IMR-90 (cell line): ENCODE results near the gene OR6B1. TPM values are rescaled to one million over a fixed set of nuclear protein-coding genes. Genes with fewer than 3 reads are reported as not detected.

Experiments used
- ATAC-seq: fragments of 200-7000 bp; cut with Tn5 transposase; 2 replicates; pipeline ENCODE4 v1.9.1; 2020; ENCODE audit warnings: low read depth, mild to moderate bottlenecking, moderate library complexity
- BruUV-seq: library from RNA; stranded (reverse); fragments of 400-500 nt; replicated peaks from 2 replicates; lab custom pipeline; 2021; lab: Mats Ljungman, UMichigan
- CTCF ChIA-PET: fragments of 300-600 bp; formaldehyde crosslinking; extraction: SDS; loops from one replicate; lab custom pipeline; 2021; ENCODE audit warnings: antibody characterized with exemption; lab: Yijun Ruan, JAX
- POLR2A ChIA-PET: fragments of 300-600 bp; sonication (Branson Sonifier 250); formaldehyde crosslinking; loops from one replicate; lab custom pipeline; 2022; ENCODE audit warnings: antibody characterized with exemption; ENCODE audit not compliant: unreplicated experiment; lab: Charles Lee
- DNase-seq: peaks from one replicate; pipeline ENCODE4 v3.0.0; 2013
- H2AFZ ChIP-seq: replicated peaks from 2 replicates; pipeline ENCODE3; 2013; ENCODE audit warnings: low read length, mild to moderate bottlenecking; ENCODE audit not compliant: poor library complexity
- H2AK5ac ChIP-seq: 2 replicates; pipeline ENCODE4 v1.6.1; 2013; ENCODE audit warnings: low read depth, low read length, inconsistent platforms
- H2AK9ac ChIP-seq: replicated peaks from 2 replicates; pipeline ENCODE3; 2013; ENCODE audit warnings: mild to moderate bottlenecking, low read depth, low read length, moderate library complexity; ENCODE audit not compliant: poor library complexity
- H2BK120ac ChIP-seq: 2 replicates; pipeline ENCODE4 v1.6.1; 2013; ENCODE audit warnings: low read depth, low read length, inconsistent platforms
- H2BK15ac ChIP-seq: 3 replicates; pipeline ENCODE4 v1.6.1; 2013; ENCODE audit warnings: low read depth, low read length, inconsistent platforms
- H2BK20ac ChIP-seq: 2 replicates; pipeline ENCODE4 v1.6.1; 2013; ENCODE audit warnings: low read depth, mild to moderate bottlenecking, inconsistent platforms, low read length, moderate library complexity
- H2BK5ac ChIP-seq: 2 replicates; pipeline ENCODE4 v1.6.1; 2013; ENCODE audit warnings: mild to moderate bottlenecking, low read depth, low read length, inconsistent platforms; ENCODE audit not compliant: poor library complexity, severe bottlenecking
- H3K14ac ChIP-seq: replicated peaks from 2 replicates; pipeline ENCODE4 v1.6.1; 2013; ENCODE audit warnings: low read depth, low read length, inconsistent platforms
- H3K18ac ChIP-seq: 2 replicates; pipeline ENCODE4 v1.6.1; 2013; ENCODE audit warnings: low read depth, low read length, control low read depth
- H3K23ac ChIP-seq: 2 replicates; pipeline ENCODE4 v1.6.1; 2013; ENCODE audit warnings: low read depth, low read length, inconsistent platforms
- H3K27ac ChIP-seq: 2 replicates; pipeline ENCODE4 v1.5.1; 2013; ENCODE audit warnings: mild to moderate bottlenecking, control low read depth, low read length; ENCODE audit not compliant: insufficient read depth
- H3K27me3 ChIP-seq: 2 replicates; pipeline ENCODE4 v1.6.1; 2013; ENCODE audit warnings: low read length; ENCODE audit not compliant: control insufficient read depth, insufficient read depth
- H3K36me3 ChIP-seq: 2 replicates; pipeline ENCODE4 v1.6.1; 2013; ENCODE audit warnings: low read length, mixed read lengths; ENCODE audit not compliant: control insufficient read depth, insufficient read depth
- H3K4ac ChIP-seq: 2 replicates; pipeline ENCODE4 v1.6.1; 2013; ENCODE audit warnings: low read depth, low read length, inconsistent platforms
- H3K4me1 ChIP-seq: 2 replicates; pipeline ENCODE4 v1.6.1; 2013; ENCODE audit warnings: low read length, mixed read lengths; ENCODE audit not compliant: control insufficient read depth, insufficient read depth
- H3K4me2 ChIP-seq: 2 replicates; pipeline ENCODE4 v1.6.1; 2013; ENCODE audit warnings: low read depth, mild to moderate bottlenecking, control low read depth, low read length, moderate library complexity
- H3K4me3 ChIP-seq: 2 replicates; pipeline ENCODE4 v1.5.1; 2013; ENCODE audit warnings: low read depth, mild to moderate bottlenecking, control low read depth, low read length, moderate library complexity; ENCODE audit not compliant: insufficient read depth
- H3K56ac ChIP-seq: 2 replicates; pipeline ENCODE4 v1.6.1; 2013; ENCODE audit warnings: low read length, inconsistent platforms; ENCODE audit not compliant: insufficient read depth; ENCODE audit errors: extremely low read depth
- H3K79me1 ChIP-seq, 2 experiments: 2 replicates each; pipeline ENCODE4 v1.6.1; 2013; ENCODE audit warnings: low read length in 2 of 2, inconsistent platforms in 1 of 2, low read depth in 1 of 2
- H3K9ac ChIP-seq: 2 replicates; pipeline ENCODE4 v1.6.1; 2013; ENCODE audit warnings: low read depth, low read length, control low read depth
- H3K9me1 ChIP-seq: 2 replicates; pipeline ENCODE4 v1.6.1; 2013; ENCODE audit warnings: low read length, inconsistent platforms; ENCODE audit not compliant: insufficient read depth
- H3K9me3 ChIP-seq: 2 replicates; pipeline ENCODE4 v1.6.1; 2013; ENCODE audit warnings: low read length; ENCODE audit not compliant: control insufficient read depth, insufficient read depth
- H4K20me1 ChIP-seq: 2 replicates; pipeline ENCODE4 v1.6.1; 2013; ENCODE audit warnings: low read length, inconsistent platforms; ENCODE audit not compliant: insufficient read depth
- H4K5ac ChIP-seq: 2 replicates; pipeline ENCODE4 v1.6.1; 2013; ENCODE audit warnings: mild to moderate bottlenecking, low read depth, low read length, control low read depth
- H4K8ac ChIP-seq, 2 experiments: 2 replicates each; pipeline ENCODE4 v1.6.1; 2013; ENCODE audit warnings: low read depth in 2 of 2, low read length in 2 of 2, control low read depth in 1 of 2, inconsistent platforms in 1 of 2
- H4K91ac ChIP-seq: 2 replicates; pipeline ENCODE4 v1.6.1; 2013; ENCODE audit warnings: low read depth, low read length, inconsistent platforms; ENCODE audit not compliant: insufficient read depth
- BHLHE40 ChIP-seq: fragments of 150-350 bp; IDR thresholded peaks from 2 replicates; pipeline ENCODE4 v1.6.1; 2016; ENCODE audit warnings: mild to moderate bottlenecking, low read depth, low read length
- CEBPB ChIP-seq: IDR thresholded peaks from 2 replicates; pipeline ENCODE4 v1.6.1; 2012; ENCODE audit warnings: low read depth, low read length, improper control_type of control experiment
- CHD1 ChIP-seq: IDR thresholded peaks from 2 replicates; pipeline ENCODE4 v1.6.1; 2012; ENCODE audit warnings: low read depth, low read length, improper control_type of control experiment
- FOS ChIP-seq: fragments of 150-350 bp; IDR thresholded peaks from 2 replicates; pipeline ENCODE4 v1.6.1; 2016; ENCODE audit warnings: low read depth, low read length
- MAFK ChIP-seq: IDR thresholded peaks from 2 replicates; pipeline ENCODE4 v1.6.1; 2012; ENCODE audit warnings: low read depth, low read length, improper control_type of control experiment
- MAZ ChIP-seq: IDR thresholded peaks from 2 replicates; pipeline ENCODE4 v1.6.1; 2012; ENCODE audit warnings: low read depth, mild to moderate bottlenecking, low read length, improper control_type of control experiment, moderate library complexity, borderline replicate concordance
- MXI1 ChIP-seq: IDR thresholded peaks from 2 replicates; pipeline ENCODE4 v1.6.1; 2012; ENCODE audit warnings: low read depth, mild to moderate bottlenecking, low read length, moderate library complexity, borderline replicate concordance
- NFE2L2 ChIP-seq: fragments of 150-350 bp; IDR thresholded peaks from 2 replicates; pipeline ENCODE4 v1.6.1; 2016; ENCODE audit warnings: low read depth, mild to moderate bottlenecking, low read length
- POLR2A ChIP-seq: IDR thresholded peaks from 2 replicates; pipeline ENCODE4 v1.6.1; 2012; ENCODE audit warnings: mild to moderate bottlenecking, low read depth, low read length
- RAD21 ChIP-seq: IDR thresholded peaks from 2 replicates; pipeline ENCODE4 v1.6.1; 2012; ENCODE audit warnings: low read length, improper control_type of control experiment
- RCOR1 ChIP-seq: IDR thresholded peaks from 2 replicates; pipeline ENCODE4 v1.6.1; 2012; ENCODE audit warnings: mild to moderate bottlenecking, low read length, improper control_type of control experiment; ENCODE audit not compliant: insufficient replicate concordance
- RFX5 ChIP-seq: IDR thresholded peaks from 2 replicates; pipeline ENCODE4 v1.8.0; 2012; ENCODE audit warnings: low read depth, mild to moderate bottlenecking, low read length, moderate library complexity
- SMC3 ChIP-seq: fragments of 150-350 bp; IDR thresholded peaks from 2 replicates; pipeline ENCODE4 v1.6.1; 2016; ENCODE audit warnings: low read depth, mild to moderate bottlenecking, antibody characterized with exemption, low read length, moderate library complexity
- WGBS, 2 experiments: methylation state at CpG; one replicate each; pipeline versions ENCODE4 v1.1.5 to v1.1.7; 2013; ENCODE audit warnings: missing lambda C conversion rate in 2 of 2; ENCODE audit not compliant: insufficient read length in 1 of 2; ENCODE audit errors: extremely low coverage in 2 of 2; 5-methylcytosine and 5-hydroxymethylcytosine counted together
- dilution Hi-C: fragments of 300-500 bp; cut with HindIII; formaldehyde crosslinking; loops from one replicate; pipeline ENCODE4 v1.14.3; 2018; ENCODE audit warnings: low sequenced_read_pairs; ENCODE audit not compliant: unreplicated experiment
- in situ Hi-C: fragments of 300-500 bp; cut with MboI; formaldehyde crosslinking; loops from 3 replicates; pipeline ENCODE4 v1.14.3; 2019; ENCODE audit warnings: low sequenced_read_pairs, inconsistent platforms, mixed read lengths
- intact Hi-C: fragments of 100-400 bp; cut with micrococcal nuclease; formaldehyde crosslinking; loops from 2 replicates; pipeline ENCODE4 v1.10.0; 2022
- polyA plus RNA-seq, 3 experiments: library from polyadenylated mRNA; depleted of rRNA; stranded (reverse); fragments of >200 nt; gene quantifications; 2 replicates each; pipeline ENCODE4 v1.2.3, GENCODE V29; 2012; ENCODE audit warnings: low replicate concordance in 1 of 3
- total RNA-seq: library from RNA; depleted of rRNA; stranded (reverse); fragments of >200 nt; gene quantifications from 2 replicates; pipeline ENCODE4 v1.2.3, GENCODE V29; 2012
- TF ChIP-seq, protein P1 (sequence below): conservative IDR thresholded peaks from 2 replicates; pipeline ENCODE4 v1.5.1; 2012; ENCODE audit warnings: mild to moderate bottlenecking, low read depth, low read length, improper control_type of control experiment
- TF ChIP-seq, protein P2 (sequence below): fragments of 150-350 bp; IDR thresholded peaks from 2 replicates; pipeline ENCODE4 v1.6.1; 2016; ENCODE audit warnings: low read depth, mild to moderate bottlenecking, low read length, moderate library complexity, borderline replicate concordance
- TF ChIP-seq, protein P3 (sequence below): fragments of 150-350 bp; IDR thresholded peaks from 2 replicates; pipeline ENCODE4 v1.6.1; 2017; ENCODE audit warnings: mild to moderate bottlenecking, antibody characterized with exemption, low read length, low read depth

The OR6B1 gene
- total and polyA plus RNA-seq, 2 of the 4 experiments (the other 2 are of a cell fraction), result not detected

DNA sequence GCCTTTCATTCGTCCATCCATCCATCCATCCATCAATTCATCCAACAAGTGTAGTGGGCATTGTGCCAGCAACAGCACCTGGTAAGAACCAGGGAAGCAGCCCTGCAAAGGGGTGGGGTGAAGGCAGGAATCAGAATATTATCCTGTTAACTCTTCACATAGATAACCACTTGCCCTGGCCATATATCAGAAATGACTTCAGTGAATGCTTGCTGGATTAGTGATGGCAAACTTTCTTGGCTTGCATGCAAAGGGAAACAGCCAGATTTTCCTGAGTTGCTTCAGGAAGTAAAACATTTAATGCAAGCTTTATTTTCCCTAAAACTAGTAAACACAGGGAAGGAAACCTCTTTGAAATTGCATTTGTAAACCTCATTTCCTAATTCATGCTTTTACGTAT, 49.4 kb downstream of the OR6B1 start:
- H2BK20ac ChIP-seq, result no peak overlapping the region
- DNase-seq (no peak), ATAC-seq (no peak)
- H3K9me1 ChIP-seq, result no peaks in the 10 kb centered on the region
- no peaks in the 10 kb centered on the region for H3K9me3 ChIP-seq
- no peak overlapping the region for H2AK9ac ChIP-seq
- no peak overlapping the region for H4K5ac ChIP-seq
- no peak overlapping the region for H3K23ac ChIP-seq
- no peak overlapping the region for H3K4ac ChIP-seq
- no peak overlapping the region for H2BK5ac ChIP-seq
- POLR2A ChIA-PET, result no interaction called here
- no peak overlapping the region for H3K56ac ChIP-seq
- no peak overlapping the region for H3K14ac ChIP-seq
- intact Hi-C loops (no loop called here), dilution Hi-C loops (no loop called here), in situ Hi-C loops (no loop called here)
- no peaks in the 10 kb centered on the region for H3K4me1 ChIP-seq
- H3K79me1 ChIP-seq, result no peaks in the 10 kb centered on the region
- no peak overlapping the region for H2BK15ac ChIP-seq
- no peak overlapping the region for H3K18ac ChIP-seq
- no peak overlapping the region for H3K27ac ChIP-seq
- H2BK120ac ChIP-seq, result no peak overlapping the region
- H3K9ac ChIP-seq, result no peak overlapping the region
- no peak overlapping the region for H3K4me3 ChIP-seq
- H2AFZ ChIP-seq, result no peak overlapping the region
- no peak overlapping the region for H2AK5ac ChIP-seq
- CTCF ChIA-PET, result interaction anchor here (0.6 kb wide), 1 partner anchor 317 kb away, joined by 3 read pairs; no protein-coding TSS in a partner anchor
- H4K8ac ChIP-seq, result no peak overlapping the region
- no TSS peak for BruUV-seq
- H4K91ac ChIP-seq, result no peak overlapping the region
- TF ChIP-seq, protein P1, sequence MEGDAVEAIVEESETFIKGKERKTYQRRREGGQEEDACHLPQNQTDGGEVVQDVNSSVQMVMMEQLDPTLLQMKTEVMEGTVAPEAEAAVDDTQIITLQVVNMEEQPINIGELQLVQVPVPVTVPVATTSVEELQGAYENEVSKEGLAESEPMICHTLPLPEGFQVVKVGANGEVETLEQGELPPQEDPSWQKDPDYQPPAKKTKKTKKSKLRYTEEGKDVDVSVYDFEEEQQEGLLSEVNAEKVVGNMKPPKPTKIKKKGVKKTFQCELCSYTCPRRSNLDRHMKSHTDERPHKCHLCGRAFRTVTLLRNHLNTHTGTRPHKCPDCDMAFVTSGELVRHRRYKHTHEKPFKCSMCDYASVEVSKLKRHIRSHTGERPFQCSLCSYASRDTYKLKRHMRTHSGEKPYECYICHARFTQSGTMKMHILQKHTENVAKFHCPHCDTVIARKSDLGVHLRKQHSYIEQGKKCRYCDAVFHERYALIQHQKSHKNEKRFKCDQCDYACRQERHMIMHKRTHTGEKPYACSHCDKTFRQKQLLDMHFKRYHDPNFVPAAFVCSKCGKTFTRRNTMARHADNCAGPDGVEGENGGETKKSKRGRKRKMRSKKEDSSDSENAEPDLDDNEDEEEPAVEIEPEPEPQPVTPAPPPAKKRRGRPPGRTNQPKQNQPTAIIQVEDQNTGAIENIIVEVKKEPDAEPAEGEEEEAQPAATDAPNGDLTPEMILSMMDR, result no peak
- TF ChIP-seq NFE2L2, result no peak
- no peak for TF ChIP-seq RAD21
- TF ChIP-seq MAZ, result no peak
- no peak for TF ChIP-seq FOS
- no peak for TF ChIP-seq BHLHE40
- TF ChIP-seq MAFK, result no peak
- TF ChIP-seq, protein P2, sequence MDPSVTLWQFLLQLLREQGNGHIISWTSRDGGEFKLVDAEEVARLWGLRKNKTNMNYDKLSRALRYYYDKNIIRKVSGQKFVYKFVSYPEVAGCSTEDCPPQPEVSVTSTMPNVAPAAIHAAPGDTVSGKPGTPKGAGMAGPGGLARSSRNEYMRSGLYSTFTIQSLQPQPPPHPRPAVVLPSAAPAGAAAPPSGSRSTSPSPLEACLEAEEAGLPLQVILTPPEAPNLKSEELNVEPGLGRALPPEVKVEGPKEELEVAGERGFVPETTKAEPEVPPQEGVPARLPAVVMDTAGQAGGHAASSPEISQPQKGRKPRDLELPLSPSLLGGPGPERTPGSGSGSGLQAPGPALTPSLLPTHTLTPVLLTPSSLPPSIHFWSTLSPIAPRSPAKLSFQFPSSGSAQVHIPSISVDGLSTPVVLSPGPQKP, result no peak
- TF ChIP-seq CHD1, result no peak
- no peak for TF ChIP-seq RCOR1
- TF ChIP-seq CEBPB, result no peak
- no peak for TF ChIP-seq POLR2A
- TF ChIP-seq, protein P3, sequence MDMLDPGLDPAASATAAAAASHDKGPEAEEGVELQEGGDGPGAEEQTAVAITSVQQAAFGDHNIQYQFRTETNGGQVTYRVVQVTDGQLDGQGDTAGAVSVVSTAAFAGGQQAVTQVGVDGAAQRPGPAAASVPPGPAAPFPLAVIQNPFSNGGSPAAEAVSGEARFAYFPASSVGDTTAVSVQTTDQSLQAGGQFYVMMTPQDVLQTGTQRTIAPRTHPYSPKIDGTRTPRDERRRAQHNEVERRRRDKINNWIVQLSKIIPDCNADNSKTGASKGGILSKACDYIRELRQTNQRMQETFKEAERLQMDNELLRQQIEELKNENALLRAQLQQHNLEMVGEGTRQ, result no peak
- no peak for TF ChIP-seq MXI1
- TF ChIP-seq SMC3, result no peak
- no peak for TF ChIP-seq RFX5
- WGBS, 2 experiments, result no CpG with 5 or more reads among the region's 2 CpGs
- H3K27me3 ChIP-seq, result no peaks in the 10 kb centered on the region
- H4K20me1 ChIP-seq, result no peaks in the 10 kb centered on the region
- H3K36me3 ChIP-seq, result no peaks in the 10 kb centered on the region
- no peak overlapping the region for H3K4me2 ChIP-seq
